Measurements from ENCODE around the gene SLC47A2. TPM values are rescaled to one million over a fixed set of nuclear protein-coding genes. Genes with fewer than 3 reads are reported as not detected.

Gene SLC47A2
- total RNA-seq, 2 donors from 2014 or later: not detected

DNA sequence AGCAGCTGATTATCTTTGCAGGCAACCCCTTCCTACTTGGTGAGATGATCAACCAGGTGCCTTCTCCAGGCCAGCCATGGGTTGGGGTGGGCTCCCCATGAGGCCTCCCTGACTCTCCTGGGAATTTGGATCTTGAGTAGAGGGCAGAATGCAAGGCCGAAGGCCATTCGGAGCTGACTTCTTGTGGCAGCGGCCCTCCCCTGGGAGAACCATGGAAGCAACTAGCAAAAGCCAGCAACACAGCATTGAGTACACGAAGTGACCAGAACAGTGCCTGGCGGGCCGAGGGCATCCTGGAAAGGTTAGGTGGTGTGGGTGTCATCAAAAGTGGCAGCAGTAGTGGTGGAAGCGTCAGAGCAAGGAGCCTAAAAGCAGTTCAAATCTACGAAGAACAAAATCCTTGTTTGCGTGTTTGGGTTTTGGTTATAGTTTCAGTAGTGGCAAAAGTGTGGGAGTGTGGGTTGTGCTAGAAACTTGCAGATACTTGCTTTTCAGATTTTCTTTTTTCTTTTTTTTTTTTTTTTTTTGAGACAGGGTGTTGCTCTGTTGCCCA lies 33.7 kb upstream of the SLC47A2 start:
- intact Hi-C loops (cut with DNase I): loop anchor here in 1 of 2 donors (5.0 kb wide), 1 partner anchor 228 kb away; no protein-coding TSS in a partner anchor
- DNase-seq (ENCODE audit: low spot score): peak; percentile 37

DNA sequence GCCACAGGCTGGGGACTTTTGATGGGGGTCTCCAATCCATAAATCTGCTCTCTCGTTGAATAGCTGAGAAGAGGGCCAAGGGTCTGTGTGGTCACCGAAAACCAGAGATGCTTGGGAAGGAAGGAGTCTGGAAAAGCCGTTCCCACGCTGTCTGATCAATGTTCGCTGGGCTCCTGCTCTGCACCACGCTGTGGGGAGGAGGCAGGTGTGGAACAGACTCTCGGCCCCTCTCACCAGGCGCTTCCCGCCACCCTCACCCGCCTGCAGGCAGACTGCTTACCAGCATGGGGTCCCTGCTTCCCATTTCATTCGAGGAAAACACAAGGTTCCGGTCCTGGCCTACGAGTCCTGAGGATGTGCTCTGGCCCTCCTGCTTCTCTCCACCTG lies 32.4 kb upstream of the SLC47A2 start:
- intact Hi-C loops (cut with DNase I): no loop called here
- no peak for DNase-seq (ENCODE audit: low spot score)

DNA sequence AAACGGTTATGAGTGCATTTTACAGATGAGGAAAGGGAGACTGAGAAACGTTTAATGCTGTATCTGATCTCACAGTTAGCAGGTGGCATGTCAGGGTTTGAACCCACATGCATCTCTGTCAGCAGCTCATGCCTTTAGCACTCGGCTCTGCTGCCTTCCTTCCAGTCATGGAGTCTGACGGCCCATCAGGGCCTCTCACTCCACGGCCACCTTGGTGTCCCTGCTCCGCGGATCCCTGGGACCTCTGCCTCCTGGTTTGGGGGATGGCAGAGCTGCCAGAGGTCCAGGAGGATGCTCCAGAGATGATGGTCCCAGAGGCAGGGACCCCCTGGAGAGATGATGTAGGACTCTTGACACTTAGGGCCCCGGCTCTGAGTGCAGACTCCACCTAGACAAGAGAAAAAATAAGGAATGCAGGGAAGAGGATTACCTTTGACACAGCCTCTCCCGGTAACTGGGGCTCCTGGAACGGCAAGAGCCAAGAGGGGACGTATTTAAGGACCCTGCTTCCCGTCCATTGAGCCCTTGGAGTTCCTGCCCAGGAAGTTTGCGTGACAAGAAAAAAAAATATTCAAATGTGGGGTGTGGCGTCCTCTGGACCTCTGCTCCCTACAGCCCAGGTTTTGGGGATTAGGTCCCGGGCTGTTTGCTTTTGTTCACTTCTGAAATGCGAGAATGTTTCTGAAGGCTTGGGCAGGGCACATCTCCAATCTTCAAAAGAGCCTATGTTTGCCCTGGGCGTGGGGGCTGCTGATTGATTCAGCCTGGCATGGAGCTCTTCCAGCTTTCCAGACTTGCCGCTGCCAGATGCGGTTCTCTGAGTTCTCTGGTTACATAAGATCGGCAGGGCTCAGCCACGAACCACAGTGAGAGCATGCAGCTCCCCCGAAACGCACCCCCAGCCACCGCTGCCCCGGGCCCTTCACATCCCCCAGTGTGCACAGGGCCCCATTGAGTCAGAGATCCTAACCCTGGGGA lies 31.7 kb upstream of the SLC47A2 start, which contains the start of gene ALDH3A1:
Gene ALDH3A1 (minus strand): TSS at position 470 of the 978 bp plus-strand sequence. CDS start 3,169 bp downstream, outside the sequence.
- intact Hi-C loops (cut with DNase I): no loop called here

DNA sequence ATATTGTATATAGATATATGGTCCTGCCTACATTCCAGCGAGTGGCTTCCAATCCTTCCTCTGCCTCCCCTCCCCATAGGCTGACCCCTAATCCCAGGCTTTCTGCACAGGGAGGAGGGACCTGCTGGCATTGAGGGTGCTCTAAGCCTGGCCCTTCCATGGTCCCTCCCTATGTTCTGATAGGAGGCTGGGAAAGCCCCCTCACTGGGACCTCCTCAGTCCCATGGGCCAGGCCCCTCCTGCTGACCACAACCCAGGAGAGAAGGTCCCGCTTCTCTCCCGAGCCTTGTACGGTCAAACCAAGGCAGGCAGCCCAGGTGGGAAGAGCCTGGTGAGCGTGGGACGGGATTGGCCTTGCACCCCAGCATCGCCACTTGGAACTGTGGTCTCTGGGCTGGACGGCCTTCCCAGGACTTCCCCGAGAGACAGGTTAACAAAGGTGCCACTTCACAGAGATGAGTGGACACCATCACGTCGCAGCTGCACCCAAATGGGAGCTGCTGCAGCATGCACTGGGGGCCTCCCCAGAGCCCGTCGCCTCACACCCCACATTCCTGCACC lies 30.9 kb upstream of the SLC47A2 start:
- intact Hi-C loops (cut with DNase I): no loop called here
- no peak for DNase-seq (ENCODE audit: low spot score)

More for the DNA sequence above, 31.7 kb upstream of the SLC47A2 start, which contains the start of gene ALDH3A1:
- no peak for DNase-seq (ENCODE audit: low spot score)

DNA sequence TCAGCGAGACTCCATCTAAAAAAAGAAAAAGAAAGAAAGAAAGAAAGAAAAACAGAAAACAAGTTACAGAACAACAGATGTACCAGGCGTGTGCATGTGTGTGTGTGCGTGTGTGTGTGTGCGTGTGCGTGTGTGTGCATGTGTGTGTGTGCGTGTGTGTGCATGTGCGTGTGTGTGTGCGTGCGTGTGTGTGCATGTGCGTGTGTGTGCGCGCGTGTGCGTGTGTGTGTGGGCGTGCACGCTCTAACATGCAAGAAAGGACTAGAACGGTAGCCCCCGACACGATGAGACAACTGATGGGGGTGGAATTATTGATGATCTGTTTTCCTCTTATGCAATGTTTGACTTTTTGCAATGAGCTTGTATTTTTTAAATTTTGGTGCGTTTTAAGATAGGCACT lies 30.1 kb upstream of the SLC47A2 start:
- DNase-seq (ENCODE audit: low spot score): no peak
- intact Hi-C loops (cut with DNase I): no loop called here

DNA sequence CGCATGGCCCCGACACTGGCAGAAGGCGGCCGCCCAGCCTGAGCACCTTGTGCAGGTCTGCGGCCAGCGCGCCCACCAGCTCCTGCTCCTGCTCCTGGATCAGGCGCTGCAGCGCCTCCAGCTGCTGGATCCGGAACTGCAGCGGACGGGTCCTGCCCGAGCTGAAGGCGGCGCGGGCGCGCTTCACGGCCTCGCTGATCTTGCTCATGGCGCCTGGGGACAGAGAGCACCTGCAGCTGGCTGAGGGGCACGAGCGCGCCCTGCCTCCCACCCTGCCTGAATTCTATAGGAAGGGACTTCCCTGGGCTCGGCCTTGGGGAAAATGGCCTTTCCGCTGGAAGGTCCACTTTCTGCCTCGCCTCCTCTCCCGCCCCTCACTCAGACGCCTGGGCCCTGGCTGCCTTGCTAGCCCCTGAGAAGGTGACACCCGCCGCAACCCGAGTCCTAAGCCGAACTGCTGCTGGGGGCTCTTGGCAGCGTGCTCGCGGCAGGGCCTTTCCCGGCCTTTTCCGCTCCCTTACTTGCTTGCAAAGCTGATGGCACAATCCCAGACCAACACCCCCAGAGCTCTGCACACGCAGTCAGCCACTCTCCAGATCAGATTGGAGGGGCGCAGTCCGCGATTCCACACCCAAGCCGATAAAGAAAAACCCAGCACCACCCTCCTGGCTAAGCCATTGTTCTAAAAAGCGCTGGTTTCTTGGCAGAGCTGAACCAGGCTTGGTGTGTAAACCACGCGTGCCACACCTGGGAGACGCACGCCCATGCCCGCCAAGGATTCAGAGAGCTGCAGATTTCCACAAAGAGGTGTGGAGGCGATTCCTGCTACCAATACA lies 28.8 kb upstream of the SLC47A2 start:
- DNase-seq (ENCODE audit: low spot score): peak; percentile 97
- intact Hi-C loops (cut with DNase I): no loop called here

DNA sequence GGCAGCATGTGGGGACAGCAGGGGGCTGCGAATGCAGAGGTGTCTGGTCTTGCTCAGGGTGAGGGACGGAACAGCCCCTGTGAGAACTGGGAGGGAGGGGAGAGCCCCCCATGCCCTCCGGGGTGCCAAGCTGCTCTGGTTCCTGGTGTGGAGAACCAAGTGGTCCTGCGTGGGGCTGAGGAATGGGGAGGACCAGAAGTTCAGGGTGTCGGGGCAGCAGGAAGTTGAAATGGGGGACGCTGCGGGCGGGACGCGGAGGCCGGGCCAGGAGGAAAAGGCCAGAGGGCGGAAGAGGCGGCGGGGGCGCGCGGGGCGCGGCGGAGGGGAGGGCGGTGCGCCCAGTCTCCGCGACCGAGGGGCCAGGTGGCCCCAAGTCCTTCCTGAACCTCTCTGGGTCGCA lies 28.1 kb upstream of the SLC47A2 start:
- DNase-seq (ENCODE audit: low spot score): no peak
- intact Hi-C loops (cut with DNase I): no loop called here

DNA sequence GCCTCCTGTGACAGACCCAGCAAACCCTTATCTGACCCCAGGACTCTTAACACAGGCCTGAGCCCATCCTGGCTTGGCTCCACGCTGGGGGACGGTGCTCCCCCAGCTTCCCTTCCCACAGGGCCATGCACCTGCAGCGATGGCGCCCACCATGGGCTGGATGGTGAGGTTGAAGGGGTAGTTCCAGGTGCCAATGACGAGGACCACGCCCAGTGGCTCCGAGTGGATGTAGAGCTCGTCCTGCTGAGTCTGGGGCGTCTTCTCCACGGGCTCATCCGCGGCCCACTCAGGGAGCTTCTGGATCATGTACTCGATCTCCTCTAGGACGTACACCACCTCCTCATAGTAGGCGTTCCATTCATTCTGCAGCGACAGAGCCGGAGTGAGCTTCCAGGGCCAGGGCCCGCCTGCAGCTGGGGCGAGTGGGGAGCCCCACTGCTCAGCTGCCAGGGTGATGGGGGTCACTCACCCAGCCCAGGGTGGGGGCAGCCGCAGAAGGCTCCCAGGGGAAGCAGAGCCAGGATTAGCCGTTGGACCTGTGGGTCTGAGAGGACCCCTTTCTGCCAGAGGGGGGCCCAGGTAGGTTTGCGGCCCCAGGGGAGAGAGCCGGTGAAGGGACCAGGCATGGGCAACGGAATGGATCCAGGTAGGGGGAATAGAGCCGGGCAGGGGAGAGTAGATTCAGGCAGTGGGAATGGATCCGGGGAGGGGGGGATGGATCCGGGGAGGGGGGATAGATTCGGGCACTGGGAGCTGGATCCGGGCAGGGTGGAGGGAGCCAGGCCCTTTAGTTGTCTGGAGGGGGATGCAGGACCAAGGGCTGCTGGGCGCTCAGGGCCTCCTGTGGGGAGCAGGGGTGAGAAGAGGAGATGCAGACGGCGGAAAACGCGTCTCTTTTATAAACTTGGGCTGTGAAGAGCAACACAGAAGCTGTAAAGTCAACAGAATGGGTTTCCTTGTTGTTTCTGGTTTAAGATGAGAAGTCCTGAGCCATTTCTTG lies 27.0 kb upstream of the SLC47A2 start:
- intact Hi-C loops (cut with DNase I): no loop called here
- no peak for DNase-seq (ENCODE audit: low spot score)

DNA sequence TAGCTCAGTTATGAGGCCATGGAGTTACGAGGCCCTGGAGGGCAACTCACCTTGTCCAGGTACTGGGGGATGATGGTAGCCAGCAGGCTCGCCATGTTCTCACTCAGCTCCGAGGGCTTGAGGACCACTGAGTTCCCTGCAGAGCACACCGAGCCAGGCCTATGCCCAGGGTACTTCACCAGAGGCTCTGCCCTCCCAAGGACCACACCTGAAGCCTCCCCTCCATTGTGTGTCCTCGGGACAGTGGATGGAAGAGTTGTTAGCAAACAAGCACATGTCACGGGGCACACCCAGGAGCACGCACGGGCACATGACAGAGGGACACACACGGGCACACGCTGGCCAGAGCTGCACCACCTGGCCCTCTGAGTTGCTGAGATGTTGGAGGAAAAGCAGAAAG lies 26.1 kb upstream of the SLC47A2 start:
- intact Hi-C loops (cut with DNase I): no loop called here
- DNase-seq (ENCODE audit: low spot score): no peak

DNA sequence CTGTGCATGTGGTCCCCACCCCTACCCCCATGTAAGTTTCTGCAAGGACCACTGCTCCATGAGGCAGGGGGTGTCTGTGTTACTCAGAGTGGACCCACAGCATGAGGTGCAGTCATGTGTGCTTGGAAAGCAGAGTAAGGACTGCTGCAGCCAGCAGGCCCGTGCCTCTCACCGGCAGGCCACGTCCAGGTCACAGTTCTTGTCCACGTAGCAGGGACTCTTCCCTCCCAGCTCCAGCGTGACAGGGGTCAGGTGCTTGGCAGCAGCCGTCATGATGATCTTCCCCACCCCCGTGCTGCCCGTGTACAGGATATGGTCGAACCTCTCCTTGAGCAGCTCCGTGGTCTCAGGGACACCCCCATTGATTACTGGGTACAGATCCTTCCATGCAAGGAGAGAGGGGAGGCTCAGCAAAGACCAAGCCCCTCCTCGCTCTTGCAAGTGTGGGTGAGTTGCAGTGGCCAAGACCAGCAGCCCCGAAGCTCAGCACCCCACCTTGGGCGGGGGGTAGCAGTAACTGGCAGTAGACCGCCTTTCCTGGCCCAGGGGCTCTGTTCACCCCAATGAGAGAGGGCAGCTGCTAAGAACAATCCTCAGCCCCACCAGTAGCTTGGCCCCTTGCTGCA lies 25.6 kb upstream of the SLC47A2 start:
- intact Hi-C loops (cut with DNase I): no loop called here
- DNase-seq (ENCODE audit: low spot score): no peak

DNA sequence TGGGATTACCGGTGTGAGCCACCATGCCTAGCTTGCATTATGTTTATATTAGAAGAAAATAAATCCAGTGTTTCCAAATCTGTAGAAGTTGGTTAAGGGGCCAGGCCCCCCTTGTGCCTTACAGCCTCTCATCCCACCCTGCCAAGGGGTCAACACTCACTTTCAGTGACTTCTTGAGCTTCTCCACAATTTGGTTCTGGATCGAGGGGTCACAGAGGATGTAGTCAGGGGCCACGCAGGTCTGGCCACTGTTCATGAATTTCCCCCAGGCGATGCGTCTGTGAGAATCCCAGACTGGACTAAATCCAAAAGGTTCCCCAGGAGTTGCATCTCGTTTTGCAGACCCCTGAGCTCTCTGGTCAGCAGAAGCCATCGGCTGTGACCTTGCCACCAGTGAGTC lies 24.5 kb upstream of the SLC47A2 start:
- DNase-seq (ENCODE audit: low spot score): no peak
- intact Hi-C loops (cut with DNase I): no loop called here

DNA sequence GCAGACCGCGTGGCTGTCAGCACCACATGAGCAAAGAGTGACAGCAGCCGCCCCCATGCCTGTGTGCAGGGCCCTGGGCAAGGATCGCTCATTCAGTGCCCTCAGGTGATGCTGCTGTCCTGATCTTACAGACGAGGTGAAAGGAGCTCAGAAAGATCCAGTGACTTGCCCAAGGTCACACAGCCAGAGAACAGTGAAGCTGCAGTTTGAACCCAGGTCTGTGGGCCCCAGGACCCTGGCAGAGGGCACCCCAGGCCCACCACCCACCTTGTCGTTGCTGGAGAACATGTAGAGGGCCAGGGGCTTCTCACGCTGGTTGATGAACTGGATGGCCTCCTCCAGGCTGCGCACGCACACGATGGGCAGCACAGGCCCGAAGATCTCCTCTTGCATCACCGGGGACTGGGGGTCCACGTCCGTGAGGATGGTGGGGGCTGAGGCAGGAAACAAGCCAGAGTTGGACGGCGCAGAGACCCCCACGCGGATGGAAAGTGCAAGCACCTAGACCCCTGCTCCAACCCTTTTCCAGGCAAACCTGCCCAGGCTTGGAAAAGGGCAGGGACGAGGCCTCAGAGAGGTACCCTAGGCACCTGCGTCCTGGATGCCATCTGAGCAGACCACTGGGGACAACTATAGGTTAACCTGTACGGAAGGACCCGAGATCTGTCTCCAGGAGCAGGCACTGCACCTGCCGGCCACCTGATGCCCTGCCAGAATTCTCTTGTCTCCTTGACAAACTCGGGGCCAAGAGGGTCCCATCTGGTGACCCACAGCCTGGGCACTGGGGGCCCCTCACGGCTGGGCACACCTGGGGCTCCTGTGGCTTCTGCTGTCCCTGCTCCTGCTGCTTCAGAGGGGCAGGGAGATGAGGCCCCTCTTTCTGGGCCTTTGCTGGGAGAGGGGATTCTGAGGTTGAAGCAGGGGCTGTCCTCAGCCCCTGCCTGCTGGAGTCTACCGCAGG lies 23.1 kb upstream of the SLC47A2 start:
- intact Hi-C loops (cut with DNase I): no loop called here
- no peak for DNase-seq (ENCODE audit: low spot score)

DNA sequence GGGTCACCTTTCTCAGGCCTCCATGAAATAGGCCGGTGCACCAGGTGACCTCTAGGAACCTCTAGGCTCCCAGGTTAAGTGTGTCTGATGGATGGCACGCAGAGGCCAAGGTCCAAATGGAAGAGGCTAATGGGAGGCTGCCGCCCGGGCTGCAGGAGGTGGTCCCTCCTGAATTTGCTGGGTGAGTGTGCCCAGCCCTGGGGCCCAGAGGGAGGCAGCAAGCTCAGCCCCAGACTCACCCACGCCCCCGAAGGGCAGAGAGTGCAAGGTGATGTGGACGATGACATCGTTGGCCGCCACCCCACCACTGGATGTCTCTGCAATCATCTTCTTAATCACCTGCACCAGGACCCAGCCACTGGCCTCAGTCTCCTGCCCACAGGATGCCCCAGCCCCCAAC lies 22.4 kb upstream of the SLC47A2 start:
- intact Hi-C loops (cut with DNase I): no loop called here
- no peak for DNase-seq (ENCODE audit: low spot score)

DNA sequence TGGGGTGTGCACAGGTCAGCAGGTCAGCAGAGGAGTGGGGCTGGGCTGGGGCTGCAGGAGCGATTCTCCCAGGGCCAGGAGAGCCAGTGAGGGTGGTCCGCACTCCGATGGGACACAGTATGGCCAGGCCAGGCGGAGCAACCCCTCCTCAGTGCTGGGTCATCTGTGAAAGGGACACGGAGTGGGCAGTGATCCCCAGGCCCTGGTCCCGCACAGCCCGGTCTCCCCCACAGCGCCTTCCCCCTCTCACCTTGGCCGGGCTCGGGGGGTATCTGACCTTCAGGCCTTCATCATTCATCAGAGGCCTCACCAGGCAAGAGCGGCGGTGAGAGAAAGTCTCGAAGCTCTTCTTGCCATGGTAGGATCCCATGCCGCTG lies 21.7 kb upstream of the SLC47A2 start:
- no peak for DNase-seq (ENCODE audit: low spot score)
- intact Hi-C loops (cut with DNase I): no loop called here

DNA sequence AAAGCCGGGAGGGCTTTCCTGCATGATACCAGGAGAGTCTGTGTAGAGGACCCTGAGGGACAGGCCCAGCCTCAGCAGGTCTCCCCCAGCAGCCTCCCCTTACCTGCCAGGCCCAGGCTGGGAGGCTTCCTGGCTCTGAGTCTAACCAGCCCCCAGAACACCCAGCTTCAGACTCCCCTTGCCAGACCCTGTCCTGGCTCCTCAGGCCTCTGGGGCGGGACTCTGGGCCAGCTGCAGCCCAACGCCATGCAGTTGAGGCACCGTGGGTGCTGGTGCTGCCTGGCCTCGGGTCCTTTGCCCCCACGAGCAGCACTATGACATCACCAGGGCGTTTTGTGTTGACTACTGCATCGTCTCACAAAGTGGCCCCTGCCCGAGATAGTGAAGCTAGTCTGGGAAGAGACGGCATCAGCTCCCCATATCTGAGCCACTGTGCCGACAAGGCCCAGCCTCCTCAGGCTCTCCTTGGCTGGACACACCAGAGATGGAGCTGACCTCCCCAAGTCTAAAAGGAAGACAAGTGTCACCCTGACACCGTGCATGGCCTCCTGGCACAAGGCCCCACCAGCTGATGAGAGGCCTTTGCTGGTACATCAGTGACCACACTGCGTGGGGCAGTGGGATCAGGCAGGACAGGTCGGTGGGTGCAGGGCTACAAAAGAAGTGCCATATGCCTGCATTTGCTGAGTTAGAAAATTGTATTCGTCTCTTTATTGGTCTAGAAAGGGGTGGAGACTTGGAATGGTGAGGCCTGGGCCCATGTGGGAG lies 21.1 kb upstream of the SLC47A2 start:
- intact Hi-C loops (cut with DNase I): no loop called here
- DNase-seq (ENCODE audit: low spot score): no peak

DNA sequence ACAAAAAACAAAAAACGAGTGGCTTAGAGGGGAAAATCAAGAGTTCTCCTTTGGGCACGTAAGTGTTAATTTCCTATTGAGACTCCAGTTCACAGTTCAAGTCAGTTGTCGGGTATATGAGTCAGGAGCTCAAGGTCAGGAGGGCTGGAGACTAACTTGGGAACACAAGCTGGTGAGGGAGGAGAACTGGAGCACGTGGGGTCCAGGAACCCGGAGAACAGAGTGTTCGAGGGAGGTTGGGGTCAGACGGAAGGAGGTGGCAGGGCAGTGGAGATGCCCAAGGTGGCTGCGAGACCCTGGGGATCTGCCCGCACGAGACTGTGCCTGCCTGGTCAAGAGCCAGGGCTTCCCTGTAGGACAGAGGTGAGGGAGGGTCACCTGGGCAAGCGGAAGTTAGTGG lies 19.7 kb upstream of the SLC47A2 start:
- intact Hi-C loops (cut with DNase I): no loop called here
- no peak for DNase-seq (ENCODE audit: low spot score)

Data from posterior vena cava (tissue), 2 donors.